H1 (cell line): Measurements from ENCODE around the gene POLR1G. TPM values are rescaled to one million over a fixed set of nuclear protein-coding genes. Genes with fewer than 3 reads are reported as not detected.

Source experiments
- CTCF ChIA-PET: fragments of 300-600 bp; sonication (Branson Sonifier 250); formaldehyde crosslinking; loops from one replicate; lab custom pipeline; 2021; ENCODE audit not compliant: partially characterized antibody; lab: Charles Lee
- POLR2A ChIA-PET: fragments of 300-600 bp; sonication (Branson Sonifier 250); formaldehyde crosslinking; loops from one replicate; lab custom pipeline; 2021; ENCODE audit warnings: inconsistent platforms; ENCODE audit not compliant: partially characterized antibody; lab: Charles Lee
- DNase-seq, 2 experiments: peaks; one replicate each; pipeline versions ENCODE4 v3.0.0 to v3.0.0-alpha.2; 2010 to 2022; ENCODE audit warnings: low spot score in 2 of 2, low read depth in 1 of 2, mixed read lengths in 1 of 2
- FAIRE-seq: peaks from 2 replicates; lab custom pipeline; 2011; peaks lifted over from hg19 to GRCh38; lab: Jason Lieb, UNC
- H2AFZ ChIP-seq: 2 replicates; pipeline ENCODE4 v1.8.1; 2012; ENCODE audit warnings: low read length, inconsistent platforms
- H2AK5ac ChIP-seq: 2 replicates; pipeline ENCODE4 v1.6.1; 2013; ENCODE audit warnings: low read depth, low read length
- H2BK120ac ChIP-seq: replicated peaks from 2 replicates; pipeline ENCODE3; 2013; ENCODE audit warnings: low read depth, low read length, inconsistent platforms
- H2BK12ac ChIP-seq: 2 replicates; pipeline ENCODE4 v1.6.1; 2013; ENCODE audit warnings: low read depth, low read length
- H2BK15ac ChIP-seq: 2 replicates; pipeline ENCODE4 v1.6.1; 2013; ENCODE audit warnings: low read length
- H2BK20ac ChIP-seq: 2 replicates; pipeline ENCODE4 v1.6.1; 2013; ENCODE audit warnings: low read length
- H2BK5ac ChIP-seq: 2 replicates; pipeline ENCODE4 v1.6.1; 2013; ENCODE audit warnings: low read depth, low read length
- H3K14ac ChIP-seq: 2 replicates; pipeline ENCODE4 v1.6.1; 2013; ENCODE audit warnings: inconsistent platforms; ENCODE audit not compliant: insufficient read length
- H3K18ac ChIP-seq: 2 replicates; pipeline ENCODE4 v1.6.1; 2013; ENCODE audit warnings: low read length; ENCODE audit errors: extremely low read depth
- H3K23ac ChIP-seq: 2 replicates; pipeline ENCODE4 v1.6.1; 2013; ENCODE audit warnings: inconsistent platforms; ENCODE audit not compliant: insufficient read length
- H3K23me2 ChIP-seq: 2 replicates; pipeline ENCODE4 v1.6.1; 2013; ENCODE audit warnings: low read depth, low read length
- H3K27ac ChIP-seq: 2 replicates; pipeline ENCODE4 v1.6.1; 2011; ENCODE audit warnings: low read depth, low read length, inconsistent platforms
- H3K27me3 ChIP-seq, 4 experiments: replicated peaks in 1 of 4; 1 replicate in 1 of 4; 2 replicates in 3 of 4; pipeline versions ENCODE4 v1.6.1 to v1.8.1; 2011 to 2013; ENCODE audit warnings: low read length in 3 of 4, mild to moderate bottlenecking in 3 of 4, inconsistent platforms in 2 of 4, mixed read lengths in 2 of 4, moderate library complexity in 1 of 4; ENCODE audit not compliant: control insufficient read depth in 3 of 4, insufficient read depth in 3 of 4; ENCODE audit errors: extremely low read depth in 1 of 4
- H3K36me3 ChIP-seq, 4 experiments: 2 replicates each; pipeline versions ENCODE4 v1.6.1 to v1.8.1; 2011 to 2013; ENCODE audit warnings: mild to moderate bottlenecking in 4 of 4, low read length in 3 of 4, moderate library complexity in 2 of 4, control low read depth in 1 of 4, inconsistent platforms in 1 of 4; ENCODE audit not compliant: insufficient read depth in 4 of 4, control insufficient read depth in 2 of 4
- H3K4ac ChIP-seq: replicated peaks from 2 replicates; pipeline ENCODE3; 2013; ENCODE audit warnings: low read length, low read depth, mixed read lengths, inconsistent platforms; ENCODE audit not compliant: insufficient read length
- H3K4me1 ChIP-seq, 4 experiments: replicated peaks in 1 of 4; 1 replicate in 1 of 4; 2 replicates in 3 of 4; pipeline versions ENCODE4 v1.6.1 to v1.8.1; 2011 to 2013; ENCODE audit warnings: low read length in 3 of 4, inconsistent platforms in 2 of 4, mixed read lengths in 1 of 4; ENCODE audit not compliant: insufficient read depth in 4 of 4, control insufficient read depth in 3 of 4
- H3K4me2 ChIP-seq, 2 experiments: 2 replicates each; pipeline versions ENCODE4 v1.6.1 to v1.8.1; 2011 to 2013; ENCODE audit warnings: low read depth in 2 of 2, low read length in 2 of 2, control low read depth in 1 of 2, inconsistent platforms in 1 of 2, mild to moderate bottlenecking in 1 of 2; ENCODE audit not compliant: insufficient read depth in 1 of 2
- H3K4me3 ChIP-seq, 4 experiments: fragments of 200-600, 300-600 bp in 1 of 4; sonication (generic), shearing (Covaris generic), sonication (Bioruptor Twin) in 1 of 4; 2 replicates each; pipeline versions ENCODE4 v1.5.1 to v1.8.1; 2011 to 2016; ENCODE audit warnings: low read length in 4 of 4, low read depth in 3 of 4, control low read depth in 2 of 4, inconsistent platforms in 2 of 4, mild to moderate bottlenecking in 2 of 4, mixed read lengths in 1 of 4, moderate library complexity in 1 of 4; ENCODE audit not compliant: insufficient read depth in 2 of 4; ENCODE audit errors: extremely low read depth in 1 of 4
- H3K56ac ChIP-seq: replicated peaks from 2 replicates; pipeline ENCODE3; 2013; ENCODE audit warnings: low read depth, mild to moderate bottlenecking, mixed read lengths, low read length, inconsistent platforms; ENCODE audit not compliant: insufficient read length
- H3K79me1 ChIP-seq: 2 replicates; pipeline ENCODE4 v1.6.1; 2013; ENCODE audit warnings: low read depth, low read length, control low read depth
- H3K79me2 ChIP-seq, 2 experiments: 2 replicates each; pipeline versions ENCODE4 v1.6.1 to v1.8.1; 2012 to 2013; ENCODE audit warnings: low read length in 2 of 2, mild to moderate bottlenecking in 2 of 2, inconsistent platforms in 1 of 2; ENCODE audit not compliant: insufficient read depth in 2 of 2, control insufficient read depth in 1 of 2
- H3K9ac ChIP-seq, 4 experiments: replicated peaks in 1 of 4; 1 replicate in 1 of 4; 2 replicates in 3 of 4; pipeline versions ENCODE4 v1.6.1 to v1.8.1; 2011 to 2013; ENCODE audit warnings: low read depth in 3 of 4, low read length in 3 of 4, control low read depth in 2 of 4, mild to moderate bottlenecking in 2 of 4, moderate library complexity in 2 of 4, inconsistent platforms in 1 of 4; ENCODE audit errors: extremely low read depth in 1 of 4
- H3K9me3 ChIP-seq, 2 experiments: 2 replicates each; pipeline versions ENCODE4 v1.6.1 to v1.8.1; 2012 to 2013; ENCODE audit warnings: mild to moderate bottlenecking in 2 of 2, moderate library complexity in 2 of 2, control low read depth in 1 of 2, inconsistent platforms in 1 of 2, low read depth in 1 of 2, low read length in 1 of 2, mixed read lengths in 1 of 2; ENCODE audit not compliant: insufficient read depth in 2 of 2
- H4K20me1 ChIP-seq, 2 experiments: replicated peaks in 1 of 2; 2 replicates each; pipeline versions ENCODE3 to v1.8.1; 2011 to 2013; ENCODE audit warnings: inconsistent platforms in 2 of 2, low read length in 2 of 2, mild to moderate bottlenecking in 1 of 2; ENCODE audit not compliant: insufficient read depth in 2 of 2, control insufficient read depth in 1 of 2
- H4K5ac ChIP-seq: 2 replicates; pipeline ENCODE4 v1.6.1; 2013; ENCODE audit warnings: low read length, low read depth, mixed read lengths, inconsistent platforms; ENCODE audit not compliant: insufficient read length
- H4K8ac ChIP-seq: 2 replicates; pipeline ENCODE4 v1.8.0; 2013; ENCODE audit warnings: mild to moderate bottlenecking, moderate library complexity, low read length, inconsistent platforms; ENCODE audit not compliant: insufficient read depth; ENCODE audit errors: extremely low read depth
- H4K91ac ChIP-seq: replicated peaks from 2 replicates; pipeline ENCODE3; 2013; ENCODE audit warnings: low read length, mixed read lengths, inconsistent platforms; ENCODE audit not compliant: insufficient read length
- BACH1 ChIP-seq: IDR thresholded peaks from 2 replicates; pipeline ENCODE4 v1.6.1; 2012; ENCODE audit warnings: low read length, improper control_type of control experiment
- CTBP2 ChIP-seq: IDR thresholded peaks from 2 replicates; pipeline ENCODE4 v1.7.0; 2011; ENCODE audit warnings: borderline replicate concordance, mild to moderate bottlenecking, moderate library complexity, mixed read lengths, low read length; ENCODE audit not compliant: insufficient read depth, insufficient read length
- EP300 ChIP-seq, 2 experiments: IDR thresholded peaks; 1 replicate in 1 of 2; 2 replicates in 1 of 2; pipeline ENCODE4 v1.6.1; 2011 to 2012; ENCODE audit warnings: low read depth in 2 of 2, low read length in 2 of 2, mild to moderate bottlenecking in 2 of 2, borderline replicate concordance in 1 of 2, inconsistent platforms in 1 of 2, moderate library complexity in 1 of 2
- EZH2 ChIP-seq: fragments of 200-600 bp; sonication (generic); IDR thresholded peaks from 2 replicates; pipeline ENCODE4 v1.7.1; 2012; ENCODE audit warnings: low read depth, mild to moderate bottlenecking, moderate library complexity, low read length, inconsistent platforms; ENCODE audit not compliant: severe bottlenecking
- GTF2F1 ChIP-seq: IDR thresholded peaks from 2 replicates; pipeline ENCODE4 v1.6.1; 2012; ENCODE audit warnings: low read depth, low read length, improper control_type of control experiment, borderline replicate concordance
- JUND ChIP-seq: IDR thresholded peaks from 2 replicates; pipeline ENCODE4 v1.6.1; 2011; ENCODE audit warnings: mild to moderate bottlenecking, improper control_type of control experiment, low read length
- KDM1A ChIP-seq: fragments of 200-600, 300-600 bp; sonication (generic); IDR thresholded peaks from 2 replicates; pipeline ENCODE4 v1.7.1; 2016; ENCODE audit warnings: mild to moderate bottlenecking, low read length, borderline replicate concordance
- RXRA ChIP-seq: IDR thresholded peaks from 2 replicates; pipeline ENCODE4 v1.6.1; 2011; ENCODE audit warnings: low read depth, mild to moderate bottlenecking, low read length, moderate library complexity; ENCODE audit not compliant: insufficient read depth
- SAP30 ChIP-seq: fragments of 300-600 bp; sonication (generic); IDR thresholded peaks from 2 replicates; pipeline ENCODE4 v1.7.1; 2012; ENCODE audit warnings: low read length, moderate library complexity, mild to moderate bottlenecking, inconsistent platforms; ENCODE audit not compliant: insufficient read depth, insufficient replicate concordance
- SP2 ChIP-seq: IDR thresholded peaks from 2 replicates; pipeline ENCODE4 v1.6.1; 2012; ENCODE audit warnings: mild to moderate bottlenecking, low read length, inconsistent platforms
- TBP ChIP-seq: IDR thresholded peaks from 2 replicates; pipeline ENCODE4 v1.6.1; 2011; ENCODE audit warnings: low read depth, low read length, improper control_type of control experiment
- WGBS, 2 experiments: shearing (Covaris generic) in 1 of 2; methylation state at CpG; one replicate each; pipeline versions ENCODE4 v1.1.6 to v1.1.7; 2013 to 2015; ENCODE audit warnings: low lambda C conversion rate in 2 of 2, mixed read lengths in 2 of 2, inconsistent platforms in 1 of 2, low coverage in 1 of 2, missing lambda C conversion rate in 1 of 2; ENCODE audit not compliant: insufficient replicate concordance in 2 of 2, insufficient coverage in 1 of 2, insufficient read length in 1 of 2; ENCODE audit errors: extremely low coverage in 1 of 2, missing lambda C conversion rate in 1 of 2; 5-methylcytosine and 5-hydroxymethylcytosine counted together
- polyA plus RNA-seq, 7 experiments: library from polyadenylated mRNA; depleted of rRNA in 3 of 7; stranded (reverse) in 5 of 7; unstranded in 2 of 7; fragments of >200 nt in 5 of 7; fragments of 200-250 nt in 2 of 7; gene quantifications; 1 replicate in 5 of 7; 2 replicates in 1 of 7; 4 replicates in 1 of 7; pipeline versions ENCODE4 v1.2.1 to v1.2.3, GENCODE V29; 2011 to 2013; ENCODE audit warnings: missing spikeins in 2 of 7, mixed read lengths in 2 of 7
- total RNA-seq: library from RNA; stranded (reverse); fragmentation: NEBNext Ultra II Directional; extraction: Animal tissue kit (Norgen Biotek cat#: 25700); gene quantifications from 2 replicates; pipeline ENCODE4 v1.2.1, GENCODE V29; 2021

The POLR1G gene
- total and polyA plus RNA-seq, 2 of the 8 experiments (the other 6 are each of a cell fraction or from before 2014, with no cell fraction given): 16.8 to 34.8 TPM

DNA sequence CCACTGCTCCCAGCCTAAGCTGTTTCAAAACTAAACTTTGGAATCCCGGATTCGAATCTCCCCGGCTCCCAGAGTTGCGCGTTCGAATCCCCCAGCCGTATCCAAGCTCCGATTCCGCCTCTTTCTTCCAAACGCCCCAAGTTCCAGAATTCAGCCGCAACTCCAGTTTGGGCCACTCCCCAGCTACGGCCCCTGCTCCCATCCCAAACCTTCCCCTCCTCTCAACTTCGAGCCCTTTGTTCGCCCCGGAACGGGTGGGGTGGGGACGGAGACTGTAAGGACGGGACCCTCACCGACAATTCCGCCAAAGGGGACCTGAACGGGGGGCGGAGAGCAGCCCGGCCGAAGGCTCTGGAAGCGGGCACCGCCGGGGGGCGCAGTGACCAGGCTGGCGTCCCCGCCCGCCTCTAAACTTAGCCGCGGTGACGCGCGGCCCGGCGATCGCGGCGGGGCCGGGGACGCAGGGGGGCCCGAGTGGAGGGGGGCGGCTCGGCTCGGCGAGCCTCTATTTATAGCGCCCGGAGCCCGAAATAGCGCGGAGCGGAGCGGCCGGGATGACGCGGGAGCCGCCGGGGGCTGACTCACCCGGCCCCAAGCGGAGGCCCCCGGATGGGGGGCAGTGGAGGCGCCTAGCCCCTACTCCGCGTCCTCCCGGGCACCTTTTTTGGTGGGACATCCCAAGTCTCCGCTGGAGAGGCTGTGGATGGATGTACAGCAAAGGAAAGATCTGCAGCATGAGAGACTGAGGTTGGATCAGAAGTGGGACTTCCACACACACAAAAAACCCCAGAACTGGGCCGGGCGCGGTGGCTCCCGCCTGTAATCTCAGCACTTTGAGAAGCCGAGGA is 22.2 kb downstream of the POLR1G start:
- H4K20me1 ChIP-seq: no peaks in the 10 kb centered on the region
- no peaks in the 10 kb centered on the region for H3K27me3 ChIP-seq
- FAIRE-seq: no peak
- no peak overlapping the region for H2BK20ac ChIP-seq
- ChIA-PET CTCF (interaction anchor here (0.6 to 21.2 kb wide), 14 partner anchors 8 to 1760 kb away, joined by 3 to 760 read pairs (median 3); partner anchors contain the start of gene FOSB), POLR2A (interaction anchor here (0.6 to 1.0 kb wide), 7 partner anchors 11 to 102 kb away, joined by 3 to 6 read pairs (median 4); partner anchors contain the start of gene FOSB)
- H3K9me3 ChIP-seq: no peaks in the 10 kb centered on the region
- H2BK5ac ChIP-seq: no peak overlapping the region
- peak overlapping the region in 2 of 4 experiments; percentile 10 to 20; a peak in 1 of 7 replicates for H3K9ac ChIP-seq
- no peaks in the 10 kb centered on the region for H3K79me2 ChIP-seq
- H2BK15ac ChIP-seq: no peak overlapping the region
- no peaks in the 10 kb centered on the region for H3K79me1 ChIP-seq
- H4K5ac ChIP-seq: no peak overlapping the region
- H3K4me3 ChIP-seq: peak overlapping the region; percentile 47 to 77 (median 66)
- H4K91ac ChIP-seq: no peak overlapping the region
- no peak overlapping the region for H3K27ac ChIP-seq
- 0 out of 2 replicates have a peak overlapping the region, but pooled peaks have one; percentile 72 for H2AFZ ChIP-seq
- H3K23ac ChIP-seq: no peak overlapping the region
- no peak overlapping the region for H3K4ac ChIP-seq
- 8% methylated on average over 35 of the region's 73 CpGs; no CpG with 5 or more reads in 1 of the 2 experiments for whole genome bisulfite sequencing, 2 experiments
- H3K36me3 ChIP-seq: no peaks in the 10 kb centered on the region
- peaks cover 0 to 4% (median 1%) of the 10 kb centered on the region in 4 experiments; a peak in 3 of 7 replicates for H3K4me1 ChIP-seq
- no peak overlapping the region for H3K14ac ChIP-seq
- H3K56ac ChIP-seq: no peak overlapping the region
- peak in 1 of 2 experiments; percentile 85 for DNase-seq
- 0 out of 2 replicates have a peak overlapping the region, but pooled peaks have one; percentile 1 for H4K8ac ChIP-seq
- peak overlapping the region; percentile 34 to 64 for H3K4me2 ChIP-seq
- H3K23me2 ChIP-seq: peaks cover 8% of the 10 kb centered on the region
- no peak overlapping the region for H2AK5ac ChIP-seq
- H2BK120ac ChIP-seq: no peak overlapping the region
- 0 out of 2 replicates have a peak overlapping the region, but pooled peaks have one; percentile 4 for H3K18ac ChIP-seq
- no peak overlapping the region for H2BK12ac ChIP-seq
- TF ChIP-seq CTBP2 (no peak), BACH1 (no peak), EP300 (IDR thresholded peaks at IDR 0.05; ENCODE audit: borderline replicate concordance in 1 of 2, low read depth in 2 of 2, low read length in 2 of 2) (no peak), JUND (no peak), GTF2F1 (no peak), SP2 (no peak), SAP30 (no peak), EZH2 (no peak), KDM1A (peak; percentile 99), TBP (no peak), RXRA (no peak)
